ENCODE data around the gene RUNX1.

RUNX1 gene

GRCh38 chr21:34800797-34801518, 248.1 kb downstream of the RUNX1 start:
- TF ChIP-seq, protein P1, sequence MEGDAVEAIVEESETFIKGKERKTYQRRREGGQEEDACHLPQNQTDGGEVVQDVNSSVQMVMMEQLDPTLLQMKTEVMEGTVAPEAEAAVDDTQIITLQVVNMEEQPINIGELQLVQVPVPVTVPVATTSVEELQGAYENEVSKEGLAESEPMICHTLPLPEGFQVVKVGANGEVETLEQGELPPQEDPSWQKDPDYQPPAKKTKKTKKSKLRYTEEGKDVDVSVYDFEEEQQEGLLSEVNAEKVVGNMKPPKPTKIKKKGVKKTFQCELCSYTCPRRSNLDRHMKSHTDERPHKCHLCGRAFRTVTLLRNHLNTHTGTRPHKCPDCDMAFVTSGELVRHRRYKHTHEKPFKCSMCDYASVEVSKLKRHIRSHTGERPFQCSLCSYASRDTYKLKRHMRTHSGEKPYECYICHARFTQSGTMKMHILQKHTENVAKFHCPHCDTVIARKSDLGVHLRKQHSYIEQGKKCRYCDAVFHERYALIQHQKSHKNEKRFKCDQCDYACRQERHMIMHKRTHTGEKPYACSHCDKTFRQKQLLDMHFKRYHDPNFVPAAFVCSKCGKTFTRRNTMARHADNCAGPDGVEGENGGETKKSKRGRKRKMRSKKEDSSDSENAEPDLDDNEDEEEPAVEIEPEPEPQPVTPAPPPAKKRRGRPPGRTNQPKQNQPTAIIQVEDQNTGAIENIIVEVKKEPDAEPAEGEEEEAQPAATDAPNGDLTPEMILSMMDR (IDR thresholded peaks at IDR 0.05) = no peak

DNA sequence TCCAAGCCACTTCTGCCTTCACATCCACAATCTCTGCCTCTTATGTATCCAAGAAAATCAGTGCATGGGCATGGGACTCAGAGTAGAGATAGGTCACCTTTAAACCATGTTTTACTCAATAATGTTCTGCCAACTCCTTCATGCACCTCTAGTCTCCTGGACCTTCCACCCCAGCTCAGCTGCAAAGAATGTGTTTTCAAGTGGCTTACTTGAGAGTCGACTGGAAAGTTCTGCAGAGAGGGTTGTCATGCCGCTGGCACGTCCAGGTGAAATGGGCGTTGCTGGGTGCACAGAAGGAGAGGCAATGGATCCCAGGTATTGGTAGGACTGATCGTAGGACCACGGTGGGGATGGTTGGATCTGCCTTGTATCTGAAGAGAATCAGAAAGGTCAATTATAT, 250.0 kb downstream of the RUNX1 start:
- TF ChIP-seq, protein P1 (IDR thresholded peaks at IDR 0.05) = no peak

- TF ChIP-seq, protein P1 (IDR thresholded peaks at IDR 0.05) = no peak
Measured at GRCh38 chr21:34797921-34798535, 251.1 kb downstream of the RUNX1 start.

DNA sequence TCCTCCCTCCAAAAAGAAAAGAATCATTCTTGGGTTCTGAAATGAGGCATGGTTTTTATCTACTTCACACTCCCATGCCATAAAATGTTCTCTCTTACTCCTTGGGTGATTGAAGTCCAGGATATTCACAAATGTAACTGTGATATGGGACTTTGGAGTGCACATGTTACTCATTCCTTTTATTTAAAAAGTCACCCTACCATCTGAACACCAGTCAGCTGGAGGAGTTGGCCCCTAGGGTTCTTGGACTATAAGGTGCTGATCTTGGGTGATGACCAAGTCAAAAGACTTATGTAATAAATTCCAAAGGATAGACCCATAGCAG, 251.9 kb downstream of the RUNX1 start:
- TF ChIP-seq, protein P1 (IDR thresholded peaks at IDR 0.05) = no peak

- TF ChIP-seq, protein P1 (IDR thresholded peaks at IDR 0.05) = no peak
Measured at GRCh38 chr21:34796518-34797200, 252.4 kb downstream of the RUNX1 start.

DNA sequence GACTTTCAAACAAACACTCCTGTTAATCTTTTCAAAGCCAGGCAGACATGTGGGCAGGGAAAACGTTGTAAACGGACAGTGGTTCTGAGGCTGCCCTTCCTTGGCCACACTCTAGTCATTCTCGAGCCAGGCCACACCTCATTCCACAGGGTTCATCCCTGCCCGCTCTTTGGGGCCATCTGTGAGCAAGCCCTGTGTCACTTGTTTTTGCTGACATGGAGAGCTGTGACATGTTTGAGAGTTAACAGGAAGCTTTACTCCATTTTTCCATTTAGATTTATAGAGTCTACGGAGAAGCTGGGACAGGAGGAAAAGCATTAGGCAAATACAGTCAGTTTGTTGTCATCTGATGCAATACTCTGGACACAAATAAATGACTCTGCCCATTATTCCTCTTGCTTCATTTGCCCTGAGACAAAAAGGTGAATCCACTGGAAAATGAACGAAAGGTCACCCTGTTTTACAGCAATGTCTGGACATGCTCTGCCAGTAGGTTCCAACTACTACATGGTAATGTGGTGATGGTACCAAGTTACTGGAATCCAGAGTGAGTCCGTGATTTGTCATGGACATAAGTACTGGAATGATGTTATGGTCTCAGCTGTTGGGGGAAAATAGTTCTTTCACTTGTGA, 253.4 kb downstream of the RUNX1 start:
- TF ChIP-seq, protein P1 (IDR thresholded peaks at IDR 0.05) = no peak

DNA sequence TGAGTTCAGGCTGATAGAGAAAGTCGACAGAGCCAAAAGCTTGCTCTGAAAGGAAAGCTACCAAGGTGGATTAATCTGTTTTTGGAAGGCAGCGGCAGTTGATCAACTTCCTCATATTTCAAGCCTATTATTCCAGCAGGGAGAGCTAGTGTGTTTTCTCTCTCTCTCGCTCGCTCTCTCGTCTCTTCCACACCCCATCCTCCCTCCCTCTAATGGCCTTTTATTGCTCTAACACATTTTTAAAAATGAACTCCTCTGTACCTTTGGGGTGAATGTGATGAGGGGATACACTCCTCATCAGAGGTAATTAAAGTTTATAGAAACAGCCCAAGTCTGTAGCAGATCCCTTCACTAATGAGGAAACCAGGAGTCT, 253.9 kb downstream of the RUNX1 start:
- TF ChIP-seq, protein P1 (IDR thresholded peaks at IDR 0.05) = peak; percentile 21; the same call in 1 of the 2 replicates

All from LNCAP (cell line).